GM18517 (cell line): Measurements from ENCODE around the gene SLC6A11.

Source experiments
- ATAC-seq: cut with Tn5 transposase; IDR thresholded peaks from one replicate; pipeline ENCODE4 v1.9.1; 2021; ENCODE audit warnings: mild to moderate bottlenecking, moderate library complexity; ENCODE audit not compliant: unreplicated experiment

SLC6A11 gene

DNA sequence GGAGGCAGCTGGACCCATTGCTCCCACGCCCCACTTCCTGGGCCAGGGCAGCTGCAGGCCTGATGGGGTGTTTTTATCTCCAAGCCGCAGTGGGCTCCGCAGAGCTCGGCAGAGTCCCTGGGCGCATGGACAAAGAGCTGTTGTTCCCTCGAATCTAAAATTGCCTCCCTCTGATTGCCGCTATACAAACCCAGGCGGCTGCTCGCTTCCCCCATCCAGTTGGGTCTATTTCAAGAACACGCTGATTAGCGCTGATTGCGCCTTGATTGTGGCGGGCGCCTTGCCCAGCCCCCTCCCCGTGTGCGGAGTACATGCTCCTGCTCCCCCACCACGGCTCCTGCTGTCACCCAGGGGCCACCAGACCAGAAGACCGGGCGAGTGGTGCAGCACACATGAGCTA lies 133.2 kb downstream of the SLC6A11 start:
- ATAC-seq = no peak

DNA sequence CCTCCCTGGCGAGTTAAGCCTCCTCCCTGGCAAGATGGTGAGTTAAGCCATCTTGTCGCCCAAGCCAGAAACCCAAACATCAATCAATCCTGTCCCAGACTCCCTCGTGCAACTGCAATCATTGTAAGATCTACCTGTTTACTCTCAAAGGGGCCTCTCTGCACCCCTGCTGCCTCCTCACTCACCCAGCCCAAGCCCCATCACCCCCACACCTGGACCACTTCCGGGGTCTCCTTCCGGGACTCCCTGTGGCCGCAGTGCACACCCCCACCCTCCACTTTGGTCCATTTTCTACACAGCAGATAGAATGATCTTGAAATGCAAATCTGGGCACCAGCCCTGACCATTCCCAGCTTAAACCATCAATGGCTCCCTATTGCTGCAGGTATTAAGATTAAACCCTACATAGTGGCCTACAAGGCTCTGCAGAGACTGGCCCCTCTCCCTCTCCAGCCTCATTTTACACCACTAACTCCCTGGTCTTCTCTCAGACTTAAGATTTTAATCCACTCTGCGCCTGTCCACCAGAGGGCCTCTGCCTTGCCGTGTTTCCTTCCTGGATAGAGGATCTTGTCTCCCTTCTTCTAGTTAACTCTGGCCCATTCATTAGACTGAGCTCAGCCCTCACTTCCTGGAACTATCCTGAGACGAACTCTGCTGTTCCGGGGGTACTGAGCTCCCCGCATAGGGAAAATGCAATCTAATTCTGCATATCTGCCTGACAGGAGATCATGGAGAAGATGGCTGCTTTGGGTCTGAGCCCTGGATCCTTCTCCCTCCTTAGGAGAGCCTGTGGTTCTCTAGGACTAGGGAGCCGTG lies 134.7 kb downstream of the SLC6A11 start:
- ATAC-seq = no peak

DNA sequence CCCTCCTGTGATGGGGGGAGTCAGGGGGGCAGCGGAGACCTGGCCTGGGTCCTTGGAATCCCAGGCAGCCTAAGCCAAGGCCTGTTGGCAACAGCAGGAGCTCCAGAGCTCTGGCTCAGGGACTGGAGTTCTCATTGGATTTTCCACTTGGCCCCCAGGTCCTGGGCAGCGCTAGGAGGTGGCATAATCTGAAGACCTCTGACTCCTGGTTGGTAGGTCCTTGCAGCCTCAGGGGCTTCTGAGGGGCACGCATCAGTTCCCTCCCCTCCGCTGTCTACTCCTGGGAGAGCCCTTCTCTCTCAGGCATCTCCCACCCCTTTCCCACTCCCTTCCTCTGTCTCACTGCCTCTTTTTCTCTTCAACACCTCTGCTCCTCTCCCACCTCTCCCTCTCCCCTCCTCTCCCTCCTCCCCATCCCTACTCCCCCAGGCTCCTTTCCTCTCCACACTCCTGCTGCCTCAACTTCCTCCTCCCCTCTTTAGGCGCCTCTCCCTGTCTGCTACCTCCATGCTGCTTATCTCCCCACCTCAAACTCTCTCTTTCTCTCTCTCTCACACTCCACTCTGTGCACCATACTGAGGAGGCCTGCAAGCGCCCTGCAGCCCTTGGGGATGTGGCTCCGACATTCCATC lies 135.4 kb downstream of the SLC6A11 start:
- ATAC-seq = no peak

DNA sequence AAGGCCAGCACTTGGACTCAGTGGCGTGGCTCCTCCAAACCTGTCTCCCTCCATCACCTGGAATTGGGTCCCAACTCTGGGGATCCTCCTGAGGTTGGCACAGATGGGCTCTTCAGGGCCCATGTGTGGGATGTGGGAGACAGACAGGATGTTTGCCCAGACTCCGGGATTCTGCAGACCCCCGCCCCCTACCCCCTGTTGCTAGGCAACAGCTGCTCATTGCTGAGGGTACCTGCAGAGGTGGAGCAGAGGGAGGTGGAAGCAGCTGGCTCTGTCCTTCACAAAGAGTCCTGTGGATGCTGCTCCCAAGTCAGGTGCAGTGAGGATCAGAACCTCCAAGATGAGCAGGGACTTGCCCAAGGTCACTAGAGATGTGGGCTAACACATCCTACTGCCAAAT lies 136.5 kb downstream of the SLC6A11 start:
- no peak for ATAC-seq

DNA sequence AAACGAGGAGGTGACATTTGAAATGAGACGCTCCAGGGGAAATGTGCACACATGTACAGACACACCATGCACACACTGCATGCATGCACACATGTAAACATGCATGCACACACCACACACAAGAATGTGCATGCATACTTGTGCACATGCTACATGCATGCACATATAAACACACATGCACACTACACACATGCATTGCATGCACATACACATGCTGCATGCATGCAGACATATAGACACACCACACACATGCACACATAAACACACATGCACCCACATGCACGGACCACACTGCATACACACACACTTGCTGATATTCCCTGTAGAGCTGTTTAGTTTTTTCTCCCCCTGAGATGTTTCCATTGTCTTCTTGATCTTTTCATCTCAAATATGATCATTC lies 138.7 kb downstream of the SLC6A11 start:
- ATAC-seq = no peak

DNA sequence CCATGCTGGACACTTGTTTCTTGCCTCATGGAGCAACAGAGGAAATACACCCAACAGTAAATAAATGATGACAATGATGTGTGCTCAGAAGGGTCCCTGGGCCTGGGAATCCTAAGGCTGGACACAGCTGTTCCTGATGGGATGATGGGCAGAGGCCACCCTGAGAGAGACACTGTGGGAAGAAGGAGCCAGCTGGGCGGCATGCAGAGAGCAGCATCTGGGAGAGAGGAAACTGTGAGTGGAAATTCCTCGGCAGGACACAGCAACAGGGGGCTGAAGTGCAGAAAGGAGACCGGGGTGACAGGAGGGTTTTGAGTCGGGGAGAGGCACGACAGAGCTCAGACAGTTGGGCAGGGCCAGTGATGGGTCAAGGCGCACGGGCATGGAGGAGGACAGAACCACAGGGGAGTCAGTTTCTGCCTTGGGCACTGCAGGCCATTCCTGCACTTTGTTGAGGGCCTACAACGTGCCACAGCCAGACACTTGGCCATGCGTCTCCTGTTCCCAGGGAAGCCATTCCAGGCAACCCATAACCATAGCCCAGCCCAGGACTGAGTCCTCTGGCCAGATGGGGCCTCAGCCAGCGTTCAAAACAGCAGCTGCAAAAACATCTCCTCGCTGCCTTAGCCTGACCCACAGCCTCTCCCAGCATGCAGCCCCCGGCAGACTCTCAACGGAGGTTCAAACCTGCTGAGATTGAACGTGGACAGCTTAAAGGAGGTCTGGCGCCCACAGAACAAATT lies 139.9 kb downstream of the SLC6A11 start:
- no peak for ATAC-seq

DNA sequence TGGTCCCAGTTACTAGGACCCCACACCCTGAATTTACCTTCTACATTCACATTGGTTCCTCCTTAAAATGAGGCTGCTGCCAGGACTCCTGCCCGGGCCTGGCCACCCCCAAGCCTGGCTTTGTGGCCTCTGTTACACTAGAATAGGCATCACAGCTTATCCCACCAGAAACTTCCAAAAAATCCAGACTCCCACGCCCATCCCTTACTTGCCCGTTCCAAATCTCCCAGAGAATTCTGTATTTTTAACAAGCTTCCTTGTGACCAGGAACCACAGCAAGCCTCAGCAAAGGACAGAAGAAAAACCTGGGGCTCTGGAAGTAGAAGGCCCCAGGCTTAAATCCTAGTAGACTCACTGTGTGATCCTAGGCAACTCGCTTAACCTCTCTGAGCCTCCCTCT lies 140.5 kb downstream of the SLC6A11 start:
- ATAC-seq = no peak

DNA sequence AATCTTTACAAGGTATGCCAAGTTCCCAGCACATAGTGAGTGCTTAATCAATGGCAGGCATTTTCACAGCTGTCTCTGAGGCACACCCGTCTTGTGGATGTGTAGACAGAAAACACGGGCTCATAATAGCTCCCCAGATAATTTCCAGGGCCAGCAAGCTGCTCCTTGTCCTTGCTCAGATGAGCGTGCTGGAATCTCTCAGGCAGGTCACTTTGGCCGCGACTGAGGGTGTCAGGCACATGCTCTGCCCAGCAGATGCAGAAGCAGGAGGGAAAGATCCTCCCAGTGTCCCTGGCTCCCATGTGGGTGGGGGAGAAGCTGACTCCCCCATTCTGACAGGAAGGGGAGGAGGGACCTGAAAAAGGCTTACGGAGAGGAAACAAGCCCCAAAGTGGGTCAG lies 141.0 kb downstream of the SLC6A11 start:
- no peak for ATAC-seq

DNA sequence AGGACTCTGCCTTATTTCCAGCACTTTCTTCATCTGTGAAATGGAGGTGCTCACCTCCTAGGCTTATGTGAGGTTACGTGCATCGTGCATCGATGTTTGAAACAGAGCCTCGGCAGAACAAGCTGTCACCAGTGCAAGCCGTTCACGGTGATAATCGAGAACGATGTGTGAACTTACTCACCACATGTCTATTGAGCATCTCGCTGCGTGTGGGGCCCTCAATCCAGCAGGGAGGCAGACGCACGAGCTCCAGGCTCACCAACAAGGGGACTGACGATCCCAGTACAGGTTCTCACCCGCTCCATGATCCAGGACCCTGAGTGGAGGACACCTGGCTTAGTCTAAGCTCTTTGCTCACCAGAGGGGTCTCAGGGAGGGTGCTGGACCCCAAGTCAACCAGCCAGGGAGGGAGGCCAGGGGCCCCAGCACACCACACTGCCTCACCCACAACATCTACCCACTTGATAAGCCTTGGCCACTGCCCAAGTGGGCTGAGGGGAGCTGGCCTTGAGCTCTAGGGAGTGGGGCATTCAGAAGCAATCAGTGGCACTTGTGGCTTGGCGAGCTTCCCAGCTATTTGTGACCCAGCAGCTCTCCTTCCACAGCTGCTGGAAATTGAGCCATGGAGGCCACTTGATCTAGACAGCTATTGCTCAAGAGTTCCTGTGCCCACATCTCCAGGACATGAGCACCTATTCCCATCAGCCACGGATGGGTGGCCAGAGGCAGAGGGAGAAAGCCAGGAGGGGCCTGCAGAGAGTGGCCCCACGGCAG lies 142.1 kb downstream of the SLC6A11 start:
- ATAC-seq = no peak

DNA sequence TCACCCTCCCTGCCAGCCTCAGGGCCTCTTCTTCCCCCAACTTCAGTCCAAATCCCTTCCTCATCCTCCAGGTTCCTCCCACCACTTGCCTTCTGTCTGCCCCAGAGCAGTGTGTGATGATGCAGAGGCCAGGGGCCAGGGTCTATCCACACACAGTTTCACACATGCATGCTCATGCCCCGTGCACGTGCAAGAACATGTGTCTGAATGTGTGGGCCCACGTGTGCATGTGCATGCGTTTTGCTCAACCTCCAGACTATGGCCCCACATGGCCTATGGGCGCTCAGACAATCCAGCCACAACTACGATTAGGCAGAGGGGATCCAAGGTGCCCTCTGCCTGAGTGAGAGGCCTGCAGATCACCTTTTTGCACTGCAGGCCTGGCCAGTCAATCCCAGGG lies 144.2 kb downstream of the SLC6A11 start:
- no peak for ATAC-seq

DNA sequence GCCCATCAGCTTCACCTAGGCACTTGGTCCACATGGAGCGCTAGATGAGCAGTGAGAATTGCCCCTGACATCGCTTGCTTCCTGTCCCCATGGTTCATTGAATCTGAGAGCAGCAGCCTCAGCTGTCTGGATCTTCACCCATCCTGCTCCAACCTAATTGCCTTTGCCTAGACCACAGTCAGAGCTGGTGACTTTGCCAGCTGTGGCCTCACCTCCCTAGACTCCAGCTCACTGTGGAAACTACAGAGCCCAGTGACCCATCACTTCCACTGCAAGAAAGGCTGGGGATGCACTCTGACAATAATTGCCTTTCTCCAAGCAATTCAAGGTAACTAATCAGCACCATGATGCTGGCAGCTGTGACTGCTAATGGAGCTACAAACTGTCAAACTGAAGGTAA lies 145.9 kb downstream of the SLC6A11 start:
- ATAC-seq = no peak

DNA sequence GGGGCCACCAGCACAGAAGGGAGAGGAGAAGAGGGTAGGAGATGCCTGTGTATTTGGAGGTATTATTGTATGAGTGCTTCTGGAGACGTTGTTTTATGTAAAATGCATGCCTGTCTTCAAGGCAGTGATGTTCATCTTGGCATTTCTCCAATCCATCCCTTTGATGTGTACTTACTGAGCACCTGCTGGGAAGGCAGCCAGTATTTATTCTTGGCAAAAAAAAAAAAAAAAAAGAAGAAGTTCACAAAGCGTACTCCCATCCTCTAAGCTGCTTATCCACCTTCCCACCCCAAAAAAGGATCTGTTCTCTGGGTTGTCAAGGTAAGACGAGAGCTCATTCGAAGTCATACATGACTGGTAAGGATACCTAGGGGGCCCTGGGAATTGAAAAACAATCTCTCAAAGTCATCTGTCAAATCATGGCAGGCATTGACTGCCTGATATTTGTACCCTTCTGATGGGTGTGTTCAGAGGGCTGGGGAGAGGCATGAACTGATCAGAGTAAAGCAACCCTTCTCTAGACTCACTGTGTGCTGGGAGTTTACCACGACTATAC lies 146.5 kb downstream of the SLC6A11 start:
- ATAC-seq = no peak

DNA sequence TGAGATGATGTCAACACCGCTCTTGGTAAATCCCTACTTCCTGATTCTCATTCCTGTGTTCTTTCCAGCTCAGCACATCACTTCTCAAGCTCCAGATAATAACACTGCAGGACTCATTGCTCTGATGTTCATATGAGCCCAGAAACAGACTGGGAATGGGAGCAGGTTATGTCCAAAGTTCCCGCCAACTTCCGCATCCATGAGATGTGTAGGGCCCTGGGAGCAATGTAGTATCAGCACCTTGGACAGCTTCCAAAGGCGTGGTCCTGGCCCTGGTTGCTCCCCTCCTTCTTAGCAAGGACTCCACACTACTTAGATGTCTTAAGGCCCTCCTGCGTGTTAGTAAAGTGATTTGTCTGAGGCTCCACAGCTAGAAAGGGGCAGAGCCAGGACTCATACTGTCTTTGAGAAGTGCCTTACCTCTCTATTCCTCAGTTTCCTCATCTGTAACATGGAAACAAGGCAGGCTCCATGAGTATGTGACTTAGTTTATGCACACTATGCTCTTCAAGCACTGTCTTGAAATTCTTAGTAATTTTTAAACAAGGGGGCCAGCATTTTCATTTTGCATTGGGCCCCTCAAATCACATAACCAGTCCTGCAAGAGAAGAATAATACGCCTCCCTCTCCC lies 148.6 kb downstream of the SLC6A11 start:
- ATAC-seq = no peak

DNA sequence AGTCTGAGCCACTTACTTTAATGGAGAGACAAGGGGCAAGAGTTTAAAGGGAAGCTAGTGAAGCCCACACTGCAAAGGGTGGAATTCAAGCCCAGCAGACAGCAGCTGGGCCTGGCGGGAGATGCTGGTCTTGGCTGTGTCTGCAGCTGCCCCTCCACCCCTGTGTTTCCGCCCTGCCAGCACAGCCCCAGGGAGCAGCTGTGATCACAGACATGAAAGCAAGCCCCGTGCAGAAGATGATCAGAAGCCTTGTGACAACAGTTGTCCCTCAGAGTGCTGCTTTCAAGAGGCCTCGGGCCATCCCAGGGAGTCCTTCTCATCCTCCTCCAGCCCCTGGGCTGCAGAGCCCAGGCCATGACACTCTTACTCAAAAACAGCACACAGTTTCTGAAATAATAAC lies 152.4 kb downstream of the SLC6A11 start:
- ATAC-seq = no peak

DNA sequence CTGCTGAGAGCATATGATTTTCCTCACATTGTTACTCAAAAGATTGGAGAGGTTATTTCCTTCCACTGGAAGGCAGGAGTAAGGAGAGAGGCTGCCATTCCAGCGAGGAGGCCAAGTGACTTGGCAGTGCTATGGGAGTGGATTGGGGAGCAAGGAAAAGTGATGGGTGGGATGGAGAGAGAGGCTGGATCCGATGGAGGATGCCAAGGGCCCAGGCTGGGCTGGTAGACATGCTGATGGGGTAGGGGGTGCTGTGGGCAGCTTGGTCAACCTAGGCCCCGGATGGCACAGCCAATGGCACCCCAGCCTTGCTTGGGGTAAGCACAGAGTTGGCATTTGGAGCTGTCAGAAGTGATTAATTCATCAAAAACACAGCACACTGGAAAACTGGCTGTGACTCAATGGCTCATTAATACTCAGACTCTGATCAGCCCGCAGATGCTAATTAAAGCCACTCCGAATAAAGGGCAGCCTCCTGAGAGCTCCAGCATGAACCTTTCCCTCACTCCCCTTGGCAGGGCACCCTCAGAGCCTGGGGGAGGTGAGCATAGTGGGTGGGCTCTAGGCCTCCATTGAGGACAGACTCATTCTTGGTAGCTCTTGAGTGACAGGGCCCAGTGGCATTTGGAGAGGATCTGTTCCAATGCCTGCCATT lies 154.4 kb downstream of the SLC6A11 start:
- ATAC-seq = no peak

DNA sequence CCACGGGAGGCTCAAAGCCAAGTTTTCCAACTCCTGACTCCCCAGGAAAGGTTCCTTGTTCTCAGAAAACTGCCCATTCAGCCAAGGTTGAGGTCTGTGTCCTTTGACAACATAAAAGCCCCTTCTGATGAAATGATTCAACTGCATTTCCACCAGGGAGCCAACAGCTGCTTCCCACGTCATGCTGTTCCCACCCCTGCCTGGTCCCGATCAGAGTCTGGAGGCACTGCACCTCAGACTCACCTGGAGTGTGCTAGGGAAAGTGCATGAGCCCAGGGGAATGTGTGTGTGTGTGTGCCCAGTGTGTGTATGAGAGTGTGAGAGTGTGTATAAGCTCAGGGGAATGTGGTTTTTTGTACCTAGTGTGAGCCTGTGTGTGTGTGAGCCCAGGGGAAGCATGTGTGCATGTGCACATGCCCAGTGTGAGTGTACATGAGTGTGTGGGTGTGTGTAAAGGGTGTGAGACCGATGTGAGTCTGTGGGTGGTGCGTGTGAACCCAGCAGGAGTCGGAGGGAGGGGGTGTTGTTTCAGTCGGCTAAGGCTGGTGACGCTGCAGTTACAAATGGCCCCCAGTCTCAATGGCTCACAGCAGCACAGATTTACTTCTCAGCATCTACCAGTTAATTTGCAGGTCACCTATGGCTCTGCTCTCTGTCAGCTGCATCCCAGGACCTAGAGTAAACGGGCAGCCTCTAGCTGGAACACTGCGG lies 156.2 kb downstream of the SLC6A11 start:
- ATAC-seq = no peak

DNA sequence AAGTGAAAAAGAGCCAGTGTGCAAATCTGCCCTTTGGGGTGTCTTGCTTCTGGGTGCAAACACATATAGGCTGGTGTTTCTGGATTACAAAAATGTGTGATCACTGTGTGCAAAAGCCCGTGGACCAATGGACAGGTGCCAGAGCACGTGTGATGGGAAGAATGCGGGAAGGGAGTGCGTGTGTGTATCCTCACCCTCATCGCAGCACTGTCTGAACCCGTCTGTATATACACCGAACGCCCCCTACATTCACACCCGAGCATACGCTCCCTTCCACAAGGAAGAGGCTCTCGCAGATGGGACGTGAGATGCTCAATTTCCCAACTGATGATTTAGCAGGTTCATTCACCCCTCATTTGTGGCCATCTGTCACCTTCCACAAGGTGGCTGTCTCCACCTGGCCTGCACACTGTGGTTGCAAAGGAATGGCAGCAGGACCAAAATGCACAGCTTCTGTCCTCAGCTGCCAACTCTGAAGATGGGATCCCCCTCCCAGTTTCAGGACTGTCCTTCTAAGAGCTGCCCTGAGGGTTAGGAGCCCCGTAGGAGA lies 157.1 kb downstream of the SLC6A11 start:
- ATAC-seq = no peak

DNA sequence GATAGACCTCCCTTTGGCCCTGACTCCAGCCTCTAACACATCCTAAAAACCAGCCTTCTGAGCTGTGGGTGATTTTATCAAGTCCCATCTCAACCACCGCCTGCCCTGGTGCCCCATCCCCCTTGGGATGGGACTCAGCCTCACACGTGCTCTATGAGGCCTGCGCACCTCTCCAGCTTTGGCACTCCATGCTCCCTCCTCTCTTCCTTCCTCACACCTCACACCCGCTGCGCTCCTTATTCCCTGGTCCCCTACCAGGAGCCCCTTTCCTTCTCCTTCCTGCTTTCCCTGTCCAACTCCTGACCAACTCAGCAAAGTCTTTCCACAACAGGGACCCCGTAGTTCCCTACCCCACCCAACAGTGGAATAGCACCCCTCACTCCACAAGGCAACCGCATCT lies 158.1 kb downstream of the SLC6A11 start:
- no peak for ATAC-seq

DNA sequence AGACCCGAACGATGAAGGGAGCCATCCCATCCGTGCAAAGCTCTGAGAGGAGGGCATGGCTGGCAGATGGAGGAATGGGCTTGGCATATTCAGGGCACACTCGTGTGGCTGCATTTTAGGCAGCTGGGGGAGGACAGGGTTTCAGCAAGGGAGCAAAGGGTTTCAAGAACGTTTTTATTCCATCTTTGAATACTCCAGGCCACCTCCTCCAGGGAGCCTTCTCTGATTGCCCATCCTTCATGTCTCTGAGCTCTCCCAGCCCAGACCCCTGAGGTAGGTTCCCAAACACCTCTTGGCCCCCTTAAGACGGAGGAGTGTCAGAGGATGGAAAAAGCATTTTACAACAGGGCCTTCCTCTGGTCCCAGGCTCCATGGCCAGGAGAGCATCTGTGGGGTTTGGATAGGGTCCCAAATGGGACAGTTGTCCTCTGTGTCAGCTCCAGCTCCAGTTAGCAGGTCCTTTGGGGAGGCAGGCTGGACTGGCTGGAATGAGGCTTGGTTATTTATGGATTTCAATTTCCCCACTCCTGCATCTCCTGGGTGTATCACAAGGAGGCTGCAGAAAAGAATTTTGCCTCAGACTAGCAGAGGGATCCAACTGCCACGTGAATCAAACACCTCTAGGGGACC lies 158.8 kb downstream of the SLC6A11 start:
- no peak for ATAC-seq
